Kidney (tissue), 14 donors: ENCODE data around the gene NDUFAF2. TPM values are rescaled to one million over a fixed set of nuclear protein-coding genes. Genes with fewer than 3 reads are reported as not detected.

Experiments
- DNase-seq, 5 donors: peaks; one replicate each; pipeline ENCODE4 v3.0.0-alpha.2; 2013 to 2020
- FAIRE-seq: peaks from 2 replicates; lab custom pipeline; 2012; peaks lifted over from hg19 to GRCh38; lab: Jason Lieb, UNC
- H3K27ac ChIP-seq, 2 donors: one replicate each; pipeline ENCODE4 v1.7.0; 2013; ENCODE audit warnings: low read depth in 2 of 2, low read length in 2 of 2, inconsistent platforms in 1 of 2
- H3K27me3 ChIP-seq: one replicate; pipeline ENCODE4 v1.7.1; 2013; ENCODE audit warnings: low read length, inconsistent platforms; ENCODE audit not compliant: control insufficient read depth, insufficient read depth
- H3K36me3 ChIP-seq, 3 donors: one replicate each; pipeline versions ENCODE4 v1.7.0 to v1.7.1; 2013; ENCODE audit warnings: low read length in 3 of 3, control low read depth in 1 of 3, inconsistent platforms in 1 of 3; ENCODE audit not compliant: insufficient read depth in 3 of 3, control insufficient read depth in 2 of 3
- H3K4me1 ChIP-seq, 3 donors: one replicate each; pipeline versions ENCODE4 v1.7.0 to v1.7.1; 2013; ENCODE audit warnings: low read length in 3 of 3, inconsistent platforms in 1 of 3, low read depth in 1 of 3; ENCODE audit not compliant: control insufficient read depth in 2 of 3, insufficient read depth in 2 of 3
- H3K4me3 ChIP-seq, 3 donors: one replicate each; pipeline versions ENCODE4 v1.7.0 to v1.8.1; 2013; ENCODE audit warnings: low read length in 3 of 3, control low read depth in 1 of 3, inconsistent platforms in 1 of 3
- H3K9ac ChIP-seq, 3 donors: one replicate each; pipeline versions ENCODE4 v1.7.0 to v1.7.1; 2013; ENCODE audit warnings: low read length in 3 of 3, control low read depth in 1 of 3, inconsistent platforms in 1 of 3
- H3K9me3 ChIP-seq, 3 donors: one replicate each; pipeline versions ENCODE4 v1.7.0 to v1.7.1; 2013; ENCODE audit warnings: low read length in 3 of 3, control low read depth in 1 of 3, inconsistent platforms in 1 of 3; ENCODE audit not compliant: control insufficient read depth in 2 of 3, insufficient read depth in 1 of 3
- CTCF ChIP-seq: IDR thresholded peaks from 3 replicates; pipeline ENCODE4 v1.5.1; 2012; ENCODE audit warnings: mild to moderate bottlenecking, moderate library complexity, borderline replicate concordance; ENCODE audit not compliant: insufficient read depth; ENCODE audit errors: extremely low read depth
- intact Hi-C: fragments of 100-400 bp; cut with DNase I; formaldehyde crosslinking; loops from one replicate; pipeline ENCODE4 v1.11.1; 2022
- polyA plus RNA-seq: library from polyadenylated mRNA; stranded (reverse); fragments of 350-450 nt; fragmentation: Illumina TruSeq; extraction: RNeasy Lipid Tissue Mini Kit (QIAGEN cat#74804); gene quantifications from one replicate; pipeline ENCODE4 v1.2.3, GENCODE V29; 2014; ENCODE audit warnings: low read depth, low replicate concordance; ENCODE audit not compliant: insufficient read depth
- total RNA-seq: library from RNA; stranded (reverse); fragmentation: NEBNext Ultra II Directional; extraction: Animal tissue kit (Norgen Biotek cat#: 25700); gene quantifications from one replicate; pipeline ENCODE4 v1.2.1, GENCODE V29; 2021
- donor health status: control.
- donor health status: control.
- donor health status: control.
- donor health status: control.
- donor health status: control.
- donor health status: DM: yes; HTN: yes; CAD: no.
- donor health status: Normal renal cell carcinoma (clear cell type).

Gene NDUFAF2
- total and polyA plus RNA-seq, 2 donors from 2014 or later = 23.7 to 47.5 TPM

- no peak for DNase-seq
- no peak for FAIRE-seq
- peaks cover 0 to 4% (median 0%) of the 10 kb centered on the region in 3 donors for H3K4me1 ChIP-seq
- H3K27ac ChIP-seq = no peak overlapping the region
- no peaks in the 10 kb centered on the region for H3K27me3 ChIP-seq
- no peak for TF ChIP-seq CTCF
- no peak overlapping the region for H3K9ac ChIP-seq
- no peak overlapping the region for H3K4me3 ChIP-seq
- no peaks in the 10 kb centered on the region for H3K9me3 ChIP-seq
- intact Hi-C loops = no loop called here
- H3K36me3 ChIP-seq = no peaks in the 10 kb centered on the region
Measured at GRCh38 chr5:61082516-61083280, 137.7 kb downstream of the NDUFAF2 start.

GRCh38 chr5:61084658-61085057 lies 139.7 kb downstream of the NDUFAF2 start:
- no peak overlapping the region for H3K9ac ChIP-seq
- H3K36me3 ChIP-seq = no peaks in the 10 kb centered on the region
- H3K9me3 ChIP-seq = no peaks in the 10 kb centered on the region
- no peaks in the 10 kb centered on the region for H3K27me3 ChIP-seq
- H3K4me3 ChIP-seq = no peak overlapping the region
- intact Hi-C loops = no loop called here
- no peaks in the 10 kb centered on the region for H3K4me1 ChIP-seq
- DNase-seq (no peak), FAIRE-seq (no peak)
- TF ChIP-seq CTCF = no peak
- H3K27ac ChIP-seq = no peak overlapping the region

GRCh38 chr5:61085885-61086284 lies 140.9 kb downstream of the NDUFAF2 start:
- no peak for DNase-seq
- H3K4me1 ChIP-seq = no peaks in the 10 kb centered on the region
- no peaks in the 10 kb centered on the region for H3K36me3 ChIP-seq
- intact Hi-C loops = no loop called here
- H3K4me3 ChIP-seq = no peak overlapping the region
- H3K27me3 ChIP-seq = no peaks in the 10 kb centered on the region
- H3K27ac ChIP-seq = no peak overlapping the region
- no peak for FAIRE-seq
- no peaks in the 10 kb centered on the region for H3K9me3 ChIP-seq
- H3K9ac ChIP-seq = no peak overlapping the region
- no peak for TF ChIP-seq CTCF
